HEK293 (cell line): ENCODE measurements around the gene BEST2.

Experiments
- CTCF ChIA-PET: fragments of 350-600 bp; formaldehyde crosslinking; extraction: SDS; loops from one replicate; lab custom pipeline; 2021; ENCODE audit warnings: antibody characterized with exemption; lab: Yijun Ruan, JAX
- POLR2A ChIA-PET: fragments of 300-600 bp; formaldehyde crosslinking; extraction: SDS; loops from one replicate; lab custom pipeline; 2020; ENCODE audit warnings: antibody characterized with exemption, inconsistent platforms; lab: Yijun Ruan, JAX
- H3K27ac ChIP-seq: fragments of 200-500 bp; sonication (Bioruptor generic); 2 replicates; pipeline ENCODE4 v1.5.1; 2014; ENCODE audit warnings: low read depth, low read length, control low read depth, inconsistent platforms; ENCODE audit errors: extremely low read depth
- H3K36me3 ChIP-seq, 2 experiments: fragments of 200-500 bp in 1 of 2; sonication (Bioruptor generic) in 1 of 2; 1 replicate in 1 of 2; 2 replicates in 1 of 2; pipeline ENCODE4 v1.5.1; 2014 to 2017; ENCODE audit warnings: inconsistent platforms in 2 of 2, low read length in 2 of 2; ENCODE audit not compliant: control insufficient read depth in 2 of 2, insufficient read depth in 1 of 2
- H3K4me1 ChIP-seq: fragments of 200-500 bp; sonication (Bioruptor generic); 2 replicates; pipeline ENCODE4 v1.5.1; 2014; ENCODE audit warnings: mild to moderate bottlenecking, low read length, inconsistent platforms; ENCODE audit not compliant: control insufficient read depth, insufficient read depth
- H3K4me3 ChIP-seq: 2 replicates; pipeline ENCODE4 v1.5.1; 2011; ENCODE audit warnings: low read depth, mild to moderate bottlenecking, control low read depth, low read length, moderate library complexity
- H3K9me3 ChIP-seq: fragments of 200-500 bp; sonication (Bioruptor generic); 2 replicates; pipeline ENCODE4 v1.5.1; 2014; ENCODE audit warnings: low read depth, low read length, inconsistent platforms; ENCODE audit not compliant: control insufficient read depth, insufficient read depth
- BCL11A ChIP-seq: fragments of 450-650 bp; formaldehyde crosslinking; IDR thresholded peaks from 2 replicates; pipeline ENCODE4 v1.5.1; 2016; ENCODE audit warnings: low read depth, missing biosample characterization, missing genetic modification characterization
- GLIS2 ChIP-seq: fragments of 450-650 bp; formaldehyde crosslinking; IDR thresholded peaks from 2 replicates; pipeline ENCODE4 v1.5.1; 2016; ENCODE audit warnings: missing biosample characterization, missing genetic modification characterization
- HOXC10 ChIP-seq: sonication (generic); formaldehyde crosslinking; IDR thresholded peaks from 2 replicates; pipeline ENCODE4 v1.8.1; 2023; ENCODE audit warnings: mild to moderate bottlenecking, missing genetic modification reagents
- IKZF3 ChIP-seq: fragments of 450-650 bp; IDR thresholded peaks from 2 replicates; pipeline ENCODE4 v1.5.0; 2018; ENCODE audit warnings: missing biosample characterization, mild to moderate bottlenecking, missing genetic modification characterization, moderate library complexity
- KLF7 ChIP-seq: fragments of 450-650 bp; formaldehyde crosslinking; IDR thresholded peaks from 2 replicates; pipeline ENCODE4 v1.5.1; 2016; ENCODE audit warnings: missing biosample characterization, missing genetic modification characterization, borderline replicate concordance
- KLF8 ChIP-seq: fragments of 450-650 bp; formaldehyde crosslinking; IDR thresholded peaks from 2 replicates; pipeline ENCODE4 v1.5.1; 2016; ENCODE audit warnings: missing biosample characterization, missing genetic modification characterization
- YY2 ChIP-seq: fragments of 450-650 bp; formaldehyde crosslinking; IDR thresholded peaks from 2 replicates; pipeline ENCODE4 v1.5.1; 2016; ENCODE audit warnings: missing biosample characterization, missing genetic modification characterization
- ZNF132 ChIP-seq: fragments of 450-650 bp; formaldehyde crosslinking; IDR thresholded peaks from 2 replicates; pipeline ENCODE4 v1.5.1; 2017; ENCODE audit warnings: missing biosample characterization, missing genetic modification characterization, borderline replicate concordance
- ZNF24 ChIP-seq: fragments of 450-650 bp; formaldehyde crosslinking; IDR thresholded peaks from 2 replicates; pipeline ENCODE4 v1.5.1; 2016; ENCODE audit warnings: missing biosample characterization, missing genetic modification characterization
- ZNF501 ChIP-seq: fragments of 450-650 bp; formaldehyde crosslinking; IDR thresholded peaks from 2 replicates; pipeline ENCODE4 v1.5.1; 2016; ENCODE audit warnings: missing biosample characterization, missing genetic modification characterization
- ZNF560 ChIP-seq: fragments of 450-650 bp; formaldehyde crosslinking; IDR thresholded peaks from 2 replicates; pipeline ENCODE4 v1.5.1; 2017; ENCODE audit warnings: missing biosample characterization, missing genetic modification characterization, borderline replicate concordance
- ZNF561 ChIP-seq: fragments of 450-650 bp; IDR thresholded peaks from 2 replicates; pipeline ENCODE4 v1.5.1; 2018; ENCODE audit warnings: missing biosample characterization, missing genetic modification characterization, borderline replicate concordance
- ZNF610 ChIP-seq: fragments of 450-650 bp; formaldehyde crosslinking; IDR thresholded peaks from 2 replicates; pipeline ENCODE4 v1.5.1; 2016; ENCODE audit warnings: missing biosample characterization, missing genetic modification characterization, borderline replicate concordance
- ZNF621 ChIP-seq: fragments of 450-650 bp; formaldehyde crosslinking; IDR thresholded peaks from 2 replicates; pipeline ENCODE4 v1.5.1; 2017; ENCODE audit warnings: missing biosample characterization, missing genetic modification characterization
- ZNF629 ChIP-seq: fragments of 450-650 bp; formaldehyde crosslinking; IDR thresholded peaks from 2 replicates; pipeline ENCODE4 v1.5.1; 2017; ENCODE audit warnings: missing biosample characterization, missing genetic modification characterization
- ZNF654 ChIP-seq: fragments of 450-650 bp; formaldehyde crosslinking; IDR thresholded peaks from 2 replicates; pipeline ENCODE4 v1.5.1; 2016; ENCODE audit warnings: low read depth, missing biosample characterization, missing genetic modification characterization
- ZNF76 ChIP-seq: fragments of 450-650 bp; formaldehyde crosslinking; IDR thresholded peaks from 2 replicates; pipeline ENCODE4; 2016; ENCODE audit warnings: low read depth, missing biosample characterization, missing genetic modification characterization, borderline replicate concordance
- TF ChIP-seq, protein P1 (sequence below): fragments of 450-650 bp; formaldehyde crosslinking; IDR thresholded peaks from 2 replicates; pipeline ENCODE4 v1.5.1; 2016; ENCODE audit warnings: missing biosample characterization, missing genetic modification characterization
- TF ChIP-seq, protein P2 (sequence below): fragments of 450-650 bp; formaldehyde crosslinking; IDR thresholded peaks from 2 replicates; pipeline ENCODE4 v1.5.1; 2017; ENCODE audit warnings: missing biosample characterization, missing genetic modification characterization
- TF ChIP-seq, protein P3 (sequence below): IDR thresholded peaks from 2 replicates; pipeline ENCODE4 v1.6.1; 2011; ENCODE audit warnings: mild to moderate bottlenecking, low read depth, low read length, borderline replicate concordance
- TF ChIP-seq, protein P4 (sequence below): fragments of 450-650 bp; formaldehyde crosslinking; IDR thresholded peaks from 2 replicates; pipeline ENCODE4 v1.5.1; 2017; ENCODE audit warnings: missing biosample characterization, missing genetic modification characterization
- TF ChIP-seq, protein P5 (sequence below): fragments of 450-650 bp; formaldehyde crosslinking; IDR thresholded peaks from 2 replicates; pipeline ENCODE4 v1.5.1; 2016; ENCODE audit warnings: missing biosample characterization, missing genetic modification characterization

The BEST2 gene

DNA sequence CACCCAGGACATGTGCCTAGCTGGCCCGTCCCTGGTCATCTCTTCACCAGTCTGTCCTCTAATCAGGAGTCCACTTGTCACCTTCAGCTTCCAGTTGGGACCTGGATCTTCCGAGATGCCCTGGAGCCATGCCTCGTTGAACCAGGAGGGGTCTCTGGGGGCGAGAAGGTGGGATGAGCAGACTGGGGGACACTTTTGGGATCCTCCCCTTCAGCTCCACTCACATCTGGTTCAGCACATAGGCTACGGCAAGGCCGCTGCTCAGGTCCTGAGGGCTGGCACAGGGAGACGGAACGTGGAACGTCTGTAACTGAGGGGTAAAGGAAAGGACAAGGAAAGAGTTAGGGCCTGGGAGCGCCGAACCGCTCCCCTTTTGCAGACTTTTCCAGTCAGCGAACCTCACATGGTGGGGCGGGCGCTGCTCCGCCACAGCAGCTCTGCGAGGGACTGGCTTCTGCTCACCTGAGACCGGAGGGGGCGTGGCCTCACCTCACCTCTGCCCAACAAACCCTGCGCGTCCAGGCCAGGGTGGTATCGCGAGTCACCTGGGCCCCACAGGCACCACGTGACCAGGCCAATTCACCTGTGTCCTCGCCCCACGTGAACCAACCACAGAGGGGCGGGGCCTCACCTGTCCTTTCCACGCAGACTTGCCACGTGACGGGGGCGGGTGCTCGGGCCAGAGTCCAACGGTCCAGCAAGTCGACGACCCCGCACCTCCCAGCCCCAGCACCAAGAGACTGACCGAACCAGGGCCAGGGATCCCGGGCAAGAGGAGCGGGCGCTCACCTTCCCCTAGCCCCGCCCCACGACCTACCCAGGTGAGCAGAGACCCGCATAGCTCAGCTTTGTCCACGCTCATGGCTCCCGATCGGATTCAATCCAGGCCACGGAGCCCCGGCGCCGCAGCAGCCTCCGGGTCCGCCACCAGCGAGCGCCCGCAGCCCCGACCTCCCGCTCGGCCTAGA is 23.3 kb downstream of the BEST2 start, which contains the start of gene HOOK2 (continued):
- TF ChIP-seq, protein P1, sequence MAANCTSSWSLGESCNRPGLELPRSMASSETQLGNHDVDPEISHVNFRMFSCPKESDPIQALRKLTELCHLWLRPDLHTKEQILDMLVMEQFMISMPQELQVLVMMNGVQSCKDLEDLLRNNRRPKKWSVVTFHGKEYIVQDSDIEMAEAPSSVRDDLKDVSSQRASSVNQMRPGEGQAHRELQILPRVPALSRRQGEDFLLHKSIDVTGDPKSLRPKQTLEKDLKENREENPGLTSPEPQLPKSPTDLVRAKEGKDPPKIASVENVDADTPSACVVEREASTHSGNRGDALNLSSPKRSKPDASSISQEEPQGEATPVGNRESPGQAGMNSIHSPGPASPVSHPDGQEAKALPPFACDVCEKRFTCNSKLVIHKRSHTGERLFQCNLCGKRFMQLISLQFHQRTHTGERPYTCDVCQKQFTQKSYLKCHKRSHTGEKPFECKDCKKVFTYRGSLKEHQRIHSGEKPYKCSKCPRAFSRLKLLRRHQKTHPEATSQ (tag by site-specific recombination): 0 out of 2 replicates have a peak, but pooled peaks have one; percentile 21
- TF ChIP-seq ZNF629 (tag by site-specific recombination) (no peak), YY2 (no peak)

DNA sequence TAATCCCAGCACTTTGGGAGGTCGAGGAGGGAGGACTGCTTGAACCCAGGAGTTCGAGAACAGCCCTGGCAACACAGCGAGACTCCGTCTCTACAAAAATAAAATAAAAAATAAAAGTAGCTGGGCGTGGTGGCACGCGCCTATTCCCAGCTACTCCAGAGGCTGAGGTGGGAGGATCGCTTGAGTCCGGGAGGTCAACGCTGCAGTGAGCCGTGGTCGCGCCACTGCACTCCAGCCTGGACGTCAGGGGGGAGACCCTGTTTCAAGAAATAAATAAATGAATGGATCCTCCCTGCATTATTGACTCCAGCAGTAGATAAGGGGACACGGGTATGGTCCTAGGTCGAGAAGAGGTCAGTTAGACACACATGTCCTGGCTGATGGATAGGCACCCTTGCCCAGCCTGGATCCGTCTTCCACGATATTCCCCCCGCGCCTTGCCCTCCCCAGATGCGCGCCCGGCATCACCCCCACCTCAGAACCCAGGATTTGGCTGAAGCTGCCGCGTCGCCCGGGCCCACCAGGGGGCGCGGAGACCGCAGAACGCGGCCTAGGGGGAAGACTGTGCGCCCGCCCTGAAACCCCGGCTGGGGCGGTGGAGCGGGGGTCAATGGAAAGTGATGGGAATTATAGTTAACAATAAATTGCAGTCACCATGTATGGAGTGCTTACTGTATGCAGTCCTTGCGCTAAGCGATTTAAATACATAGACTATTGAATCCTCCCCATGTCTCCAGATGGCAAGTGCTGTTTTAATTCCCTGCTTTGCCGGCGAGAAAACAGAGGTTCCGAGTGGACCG is 25.8 kb downstream of the BEST2 start:
- POLR2A ChIA-PET: interaction anchor here (0.8 to 3.3 kb wide), 5 partner anchors 12 to 22 kb away, joined by 3 to 42 read pairs (median 4); partner anchors contain the start of gene JUNB
- Histone ChIP-seq H3K9me3 (no peaks in the 10 kb centered on the region), H3K4me3 (peak overlapping the region; percentile 39), H3K27ac (no peak overlapping the region), H3K4me1 (peaks cover 4% of the 10 kb centered on the region; the same call in 1 of the 2 replicates), H3K36me3 (no peaks in the 10 kb centered on the region)
- CTCF ChIA-PET: interaction anchor here (0.6 to 11.4 kb wide), 22 partner anchors 10 to 1674 kb away, joined by 3 to 234 read pairs (median 4); partner anchors contain the start of genes GET3, JUNB, PRDX2 and THSD8
- TF ChIP-seq IKZF3 (tag by site-specific recombination) (peak; percentile 68), KLF8 (tag by site-specific recombination) (peak; percentile 57; the same call in 1 of the 2 replicates), ZNF132 (tag by site-specific recombination) (no peak), GLIS2 (tag by site-specific recombination) (peak; percentile 60), ZNF561 (peak; percentile 75; the same call in 1 of the 2 replicates), HOXC10 (no peak), ZNF621 (tag by site-specific recombination) (no peak), ZNF629 (tag by site-specific recombination) (peak; percentile 29; the same call in 1 of the 2 replicates), KLF7 (no peak), ZNF76 (tag by site-specific recombination) (peak; percentile 25; the same call in 1 of the 2 replicates), BCL11A (tag by site-specific recombination) (peak; percentile 26; the same call in 1 of the 2 replicates), ZNF654 (tag by site-specific recombination) (peak; percentile 54), ZNF610 (tag by site-specific recombination) (no peak), ZNF24 (peak; percentile 36; the same call in 1 of the 2 replicates), ZNF501 (tag by site-specific recombination) (no peak), ZNF560 (no peak)
- TF ChIP-seq, protein P2, sequence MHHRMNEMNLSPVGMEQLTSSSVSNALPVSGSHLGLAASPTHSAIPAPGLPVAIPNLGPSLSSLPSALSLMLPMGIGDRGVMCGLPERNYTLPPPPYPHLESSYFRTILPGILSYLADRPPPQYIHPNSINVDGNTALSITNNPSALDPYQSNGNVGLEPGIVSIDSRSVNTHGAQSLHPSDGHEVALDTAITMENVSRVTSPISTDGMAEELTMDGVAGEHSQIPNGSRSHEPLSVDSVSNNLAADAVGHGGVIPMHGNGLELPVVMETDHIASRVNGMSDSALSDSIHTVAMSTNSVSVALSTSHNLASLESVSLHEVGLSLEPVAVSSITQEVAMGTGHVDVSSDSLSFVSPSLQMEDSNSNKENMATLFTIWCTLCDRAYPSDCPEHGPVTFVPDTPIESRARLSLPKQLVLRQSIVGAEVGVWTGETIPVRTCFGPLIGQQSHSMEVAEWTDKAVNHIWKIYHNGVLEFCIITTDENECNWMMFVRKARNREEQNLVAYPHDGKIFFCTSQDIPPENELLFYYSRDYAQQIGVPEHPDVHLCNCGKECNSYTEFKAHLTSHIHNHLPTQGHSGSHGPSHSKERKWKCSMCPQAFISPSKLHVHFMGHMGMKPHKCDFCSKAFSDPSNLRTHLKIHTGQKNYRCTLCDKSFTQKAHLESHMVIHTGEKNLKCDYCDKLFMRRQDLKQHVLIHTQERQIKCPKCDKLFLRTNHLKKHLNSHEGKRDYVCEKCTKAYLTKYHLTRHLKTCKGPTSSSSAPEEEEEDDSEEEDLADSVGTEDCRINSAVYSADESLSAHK: 0 out of 2 replicates have a peak, but pooled peaks have one; percentile 51
- TF ChIP-seq, protein P3, sequence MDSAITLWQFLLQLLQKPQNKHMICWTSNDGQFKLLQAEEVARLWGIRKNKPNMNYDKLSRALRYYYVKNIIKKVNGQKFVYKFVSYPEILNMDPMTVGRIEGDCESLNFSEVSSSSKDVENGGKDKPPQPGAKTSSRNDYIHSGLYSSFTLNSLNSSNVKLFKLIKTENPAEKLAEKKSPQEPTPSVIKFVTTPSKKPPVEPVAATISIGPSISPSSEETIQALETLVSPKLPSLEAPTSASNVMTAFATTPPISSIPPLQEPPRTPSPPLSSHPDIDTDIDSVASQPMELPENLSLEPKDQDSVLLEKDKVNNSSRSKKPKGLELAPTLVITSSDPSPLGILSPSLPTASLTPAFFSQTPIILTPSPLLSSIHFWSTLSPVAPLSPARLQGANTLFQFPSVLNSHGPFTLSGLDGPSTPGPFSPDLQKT: no peak
- TF ChIP-seq, protein P4, sequence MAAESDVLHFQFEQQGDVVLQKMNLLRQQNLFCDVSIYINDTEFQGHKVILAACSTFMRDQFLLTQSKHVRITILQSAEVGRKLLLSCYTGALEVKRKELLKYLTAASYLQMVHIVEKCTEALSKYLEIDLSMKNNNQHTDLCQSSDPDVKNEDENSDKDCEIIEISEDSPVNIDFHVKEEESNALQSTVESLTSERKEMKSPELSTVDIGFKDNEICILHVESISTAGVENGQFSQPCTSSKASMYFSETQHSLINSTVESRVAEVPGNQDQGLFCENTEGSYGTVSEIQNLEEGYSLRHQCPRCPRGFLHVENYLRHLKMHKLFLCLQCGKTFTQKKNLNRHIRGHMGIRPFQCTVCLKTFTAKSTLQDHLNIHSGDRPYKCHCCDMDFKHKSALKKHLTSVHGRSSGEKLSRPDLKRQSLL (tag by site-specific recombination): peak; percentile 17; the same call in 1 of the 2 replicates
- TF ChIP-seq, protein P5, sequence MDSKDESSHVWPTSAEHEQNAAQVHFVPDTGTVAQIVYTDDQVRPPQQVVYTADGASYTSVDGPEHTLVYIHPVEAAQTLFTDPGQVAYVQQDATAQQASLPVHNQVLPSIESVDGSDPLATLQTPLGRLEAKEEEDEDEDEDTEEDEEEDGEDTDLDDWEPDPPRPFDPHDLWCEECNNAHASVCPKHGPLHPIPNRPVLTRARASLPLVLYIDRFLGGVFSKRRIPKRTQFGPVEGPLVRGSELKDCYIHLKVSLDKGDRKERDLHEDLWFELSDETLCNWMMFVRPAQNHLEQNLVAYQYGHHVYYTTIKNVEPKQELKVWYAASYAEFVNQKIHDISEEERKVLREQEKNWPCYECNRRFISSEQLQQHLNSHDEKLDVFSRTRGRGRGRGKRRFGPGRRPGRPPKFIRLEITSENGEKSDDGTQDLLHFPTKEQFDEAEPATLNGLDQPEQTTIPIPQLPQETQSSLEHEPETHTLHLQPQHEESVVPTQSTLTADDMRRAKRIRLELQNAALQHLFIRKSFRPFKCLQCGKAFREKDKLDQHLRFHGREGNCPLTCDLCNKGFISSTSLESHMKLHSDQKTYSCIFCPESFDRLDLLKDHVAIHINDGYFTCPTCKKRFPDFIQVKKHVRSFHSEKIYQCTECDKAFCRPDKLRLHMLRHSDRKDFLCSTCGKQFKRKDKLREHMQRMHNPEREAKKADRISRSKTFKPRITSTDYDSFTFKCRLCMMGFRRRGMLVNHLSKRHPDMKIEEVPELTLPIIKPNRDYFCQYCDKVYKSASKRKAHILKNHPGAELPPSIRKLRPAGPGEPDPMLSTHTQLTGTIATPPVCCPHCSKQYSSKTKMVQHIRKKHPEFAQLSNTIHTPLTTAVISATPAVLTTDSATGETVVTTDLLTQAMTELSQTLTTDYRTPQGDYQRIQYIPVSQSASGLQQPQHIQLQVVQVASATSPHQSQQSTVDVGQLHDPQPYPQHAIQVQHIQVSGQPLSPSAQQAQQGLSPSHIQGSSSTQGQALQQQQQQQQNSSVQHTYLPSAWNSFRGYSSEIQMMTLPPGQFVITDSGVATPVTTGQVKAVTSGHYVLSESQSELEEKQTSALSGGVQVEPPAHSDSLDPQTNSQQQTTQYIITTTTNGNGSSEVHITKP (tag by site-specific recombination): peak; percentile 99
